NCI-H748 (cell line): ENCODE measurements around the gene FAM171A1.

ENCODE experiments used
- DNase-seq: peaks from one replicate; lab custom pipeline; 2025; ENCODE audit not compliant: unreplicated experiment; lab: John Stamatoyannopoulos, UW

FAM171A1 gene

DNA sequence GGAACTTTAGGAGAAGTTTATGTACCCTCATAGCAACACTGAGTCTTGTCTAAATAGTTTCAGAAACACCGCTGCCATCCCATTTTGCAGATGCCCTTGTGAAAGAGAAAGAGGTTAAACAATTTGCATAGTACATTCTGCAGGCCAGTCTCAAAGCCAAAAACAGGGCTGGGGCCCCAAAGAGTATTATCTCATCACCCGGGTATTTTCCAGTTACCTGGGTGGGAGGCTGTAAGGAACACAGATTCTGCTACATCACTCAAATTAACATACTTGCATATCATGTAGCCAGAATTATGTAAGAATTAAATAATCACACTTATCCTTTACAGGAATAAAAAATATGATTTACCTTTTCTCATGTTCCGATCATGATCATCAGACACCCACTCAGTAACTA is 3.1 kb upstream of the FAM171A1 start:
- no peak for DNase-seq

GRCh38 chr10:15373199-15373598 is 2.1 kb upstream of the FAM171A1 start:
- no peak for DNase-seq

DNA sequence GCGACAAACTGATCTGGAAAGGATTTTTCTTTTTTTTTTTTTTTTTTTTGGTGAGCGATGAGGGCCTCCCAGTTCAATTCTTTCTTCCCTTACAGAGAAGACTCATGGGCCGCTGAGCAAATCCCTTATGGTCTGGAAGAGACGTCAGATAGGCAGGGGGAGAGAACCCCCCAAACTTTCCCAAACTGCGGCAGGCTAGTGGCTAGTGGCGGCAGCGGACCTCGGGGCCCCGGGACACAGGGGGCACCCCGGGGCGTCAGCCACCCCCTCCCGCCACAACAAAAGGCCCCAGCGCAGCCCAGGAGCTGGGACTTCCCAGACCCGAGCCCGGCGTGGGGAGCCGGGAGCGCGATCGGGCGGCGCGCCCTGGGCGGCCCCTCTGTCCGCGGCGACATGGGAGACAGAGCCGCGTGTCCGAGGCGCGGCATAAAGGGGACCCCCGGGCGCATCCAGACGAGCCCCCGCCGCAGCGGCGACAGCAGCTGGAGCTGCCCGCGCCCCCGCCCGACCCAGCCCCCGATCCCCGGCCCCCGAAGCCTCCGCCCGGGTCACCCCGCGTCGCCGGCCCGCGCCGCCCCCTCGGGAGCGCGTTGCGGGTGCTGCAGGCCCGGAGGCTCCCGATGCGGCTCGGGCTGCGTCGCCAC is 755 bp downstream of the FAM171A1 start:
- DNase-seq = peak; percentile 35

GRCh38 chr10:15369256-15370211 is 1.6 kb downstream of the FAM171A1 start:
- peak; percentile 35 for DNase-seq

- no peak for DNase-seq
These were observed 2.8 kb downstream of the FAM171A1 start for GRCh38 chr10:15368101-15368855.

- peak; percentile 18 for DNase-seq
These were observed 3.6 kb downstream of the FAM171A1 start for GRCh38 chr10:15367296-15368085.

- no peak for DNase-seq
These were observed 5.4 kb downstream of the FAM171A1 start for GRCh38 chr10:15365692-15366091.

GRCh38 chr10:15364001-15364400 is 7.1 kb downstream of the FAM171A1 start:
- no peak for DNase-seq

DNA sequence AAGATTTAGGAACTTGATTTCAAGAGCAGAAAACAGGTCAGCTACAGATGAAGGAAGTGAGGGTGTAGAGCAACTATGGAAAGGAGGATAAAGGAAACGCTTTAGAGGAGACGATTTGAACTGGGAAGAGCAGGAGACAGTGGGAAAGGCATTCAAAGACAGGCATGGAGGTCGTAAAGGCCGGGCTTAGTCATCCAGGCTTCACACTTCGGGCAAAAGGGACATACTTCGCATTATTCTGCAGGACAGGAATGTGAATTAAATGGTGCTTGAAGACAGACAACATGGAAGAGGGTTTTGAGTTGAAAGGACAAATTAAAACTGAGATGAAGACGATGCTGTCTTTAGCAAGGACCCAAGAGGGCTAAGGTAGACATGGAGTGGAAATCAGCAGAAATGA is 8.1 kb downstream of the FAM171A1 start:
- no peak for DNase-seq

DNA sequence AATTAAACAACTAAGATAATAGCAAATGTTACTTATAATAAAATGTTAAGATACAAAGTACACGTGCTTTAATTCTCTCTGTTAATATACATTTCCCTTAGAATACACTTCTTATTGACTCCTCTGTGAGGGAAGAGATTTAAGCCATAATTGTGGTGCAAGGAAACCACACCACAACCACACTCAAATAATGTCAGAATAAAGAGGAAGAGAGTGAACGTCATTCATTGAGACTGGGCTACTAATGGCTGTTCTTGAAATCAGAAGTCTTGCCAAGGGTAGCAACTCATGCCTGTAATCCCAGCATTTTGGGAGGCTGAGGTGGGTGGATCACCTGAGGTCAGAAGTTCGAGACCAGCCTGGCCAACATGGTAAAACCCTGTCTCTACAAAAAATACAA is 10.0 kb downstream of the FAM171A1 start:
- DNase-seq = no peak

DNA sequence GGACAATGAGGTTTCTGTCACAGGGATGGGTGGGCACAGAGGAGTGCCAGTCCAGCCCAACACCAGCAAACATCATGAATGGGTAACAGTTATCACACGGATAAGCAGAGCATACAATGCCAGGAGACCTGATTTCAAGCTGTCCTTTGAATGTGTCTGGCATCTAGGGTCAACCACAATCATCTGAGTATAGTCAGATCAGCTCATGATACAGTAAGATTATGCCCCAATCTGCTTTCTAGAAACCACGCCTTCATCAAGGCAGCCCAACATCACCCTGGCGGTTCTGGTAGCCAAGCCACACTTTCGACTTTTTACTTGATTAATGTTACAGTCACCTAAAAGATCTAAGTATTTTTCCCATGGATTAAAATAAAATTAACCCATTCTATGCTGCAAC is 10.5 kb downstream of the FAM171A1 start:
- DNase-seq = no peak

- DNase-seq = no peak
These were observed 17.5 kb downstream of the FAM171A1 start for GRCh38 chr10:15353471-15354017.

DNA sequence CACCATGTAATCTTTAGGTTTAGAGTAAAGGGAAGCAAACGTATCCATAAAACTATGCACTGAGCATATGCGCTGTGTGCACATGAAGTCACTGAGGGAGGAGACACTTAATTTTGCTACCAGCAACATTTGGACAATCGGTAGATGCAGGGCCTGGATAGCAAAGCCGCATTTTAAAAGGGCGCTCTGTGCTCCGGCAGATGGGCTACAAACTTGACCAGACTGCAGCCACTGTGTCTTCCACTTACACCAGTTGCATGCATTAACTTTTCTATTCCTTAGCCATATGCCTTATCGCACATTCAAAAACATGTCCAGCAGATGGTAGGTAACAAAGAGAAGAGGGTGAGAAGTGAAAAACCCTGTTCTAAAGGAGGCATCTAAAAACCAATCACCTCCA is 18.3 kb downstream of the FAM171A1 start:
- DNase-seq = no peak

DNA sequence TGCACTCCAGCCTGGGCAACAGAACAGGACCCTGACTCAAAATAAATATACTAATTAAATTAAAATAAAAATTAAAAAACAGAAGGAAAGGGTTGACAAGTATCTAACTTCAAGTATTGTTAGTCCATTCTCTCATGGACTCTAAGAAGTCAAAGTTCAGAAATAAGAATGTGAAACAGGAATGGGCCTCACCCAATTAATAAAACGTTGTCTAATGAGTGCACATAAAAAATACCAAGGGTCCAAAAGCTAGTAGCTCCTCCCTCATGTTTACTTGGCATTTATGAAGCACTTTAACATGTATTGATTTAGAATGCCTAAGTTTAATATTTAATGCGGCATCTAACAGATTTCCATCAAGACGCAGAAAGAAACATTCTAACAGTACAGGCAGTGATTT is 18.9 kb downstream of the FAM171A1 start:
- no peak for DNase-seq

GRCh38 chr10:15351099-15351820 is 19.8 kb downstream of the FAM171A1 start:
- no peak for DNase-seq

- peak; percentile 72 for DNase-seq
These were observed 22.0 kb downstream of the FAM171A1 start for GRCh38 chr10:15349112-15349511.

DNA sequence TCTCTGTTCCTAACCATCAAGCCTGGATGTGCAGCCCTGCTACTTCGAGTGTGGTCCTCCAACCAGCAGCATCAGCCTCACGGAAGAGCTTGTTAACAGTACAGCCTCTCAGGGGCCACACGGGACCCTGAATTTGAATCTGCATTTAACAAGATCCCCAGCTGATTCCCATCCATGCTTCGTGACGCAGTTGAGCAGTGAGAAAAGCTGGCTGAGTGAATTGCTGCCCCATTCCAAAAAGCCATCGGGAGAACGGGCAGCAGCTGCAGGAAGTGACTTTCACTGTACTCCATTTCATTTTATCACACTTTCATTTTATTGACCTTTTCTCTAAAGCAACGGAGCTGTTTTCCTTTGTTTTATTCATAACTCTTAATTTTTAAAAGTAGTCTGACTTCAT is 22.5 kb downstream of the FAM171A1 start:
- DNase-seq = peak; percentile 42

DNA sequence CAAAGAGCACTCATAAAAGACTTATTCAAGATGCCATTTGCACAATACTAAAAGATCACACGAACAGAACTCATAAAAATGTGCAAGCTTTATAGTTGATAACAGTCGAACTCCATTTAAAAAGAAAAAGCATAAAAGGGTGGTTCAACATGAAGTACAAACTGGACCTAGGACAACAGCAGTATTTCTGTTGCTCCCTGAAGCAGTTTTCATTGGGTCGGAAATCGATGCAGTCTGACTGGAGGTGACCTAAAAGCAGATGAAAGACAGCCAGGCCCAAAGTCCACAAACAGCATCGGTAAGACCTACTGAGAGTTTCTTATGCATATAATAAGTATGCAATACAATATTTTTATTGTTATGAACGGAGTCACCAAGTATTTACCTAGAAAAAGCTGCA is 23.9 kb downstream of the FAM171A1 start:
- no peak for DNase-seq

GRCh38 chr10:15346440-15347141 is 24.5 kb downstream of the FAM171A1 start:
- DNase-seq = no peak
